ENCODE data around the gene APBA1.
"Not testable (repeated sequence)": the region's sequence is repeated elsewhere in the genome, so short reads cannot be mapped to it uniquely, and the experiment has no call there.

Gene APBA1

DNA sequence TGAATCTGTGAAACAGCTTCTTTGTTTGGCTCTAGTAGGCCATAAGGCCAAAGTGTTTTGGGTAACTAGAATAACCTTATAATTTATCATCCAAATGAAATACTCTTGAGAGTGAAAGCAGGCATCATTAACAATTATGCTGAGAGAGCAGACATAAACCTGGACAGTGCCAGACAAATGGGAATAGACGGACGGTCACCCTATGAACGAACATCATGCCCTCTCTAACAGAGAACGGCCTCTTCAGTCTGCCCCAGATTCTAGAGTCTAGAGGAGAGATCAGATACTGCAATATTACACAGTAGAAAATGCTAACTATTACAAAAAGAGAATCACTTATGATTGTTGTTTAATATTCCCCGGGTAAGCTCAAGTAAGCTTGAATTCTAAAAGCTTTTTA, 68.5 kb downstream of the APBA1 start:
- no peak for DNase-seq

DNA sequence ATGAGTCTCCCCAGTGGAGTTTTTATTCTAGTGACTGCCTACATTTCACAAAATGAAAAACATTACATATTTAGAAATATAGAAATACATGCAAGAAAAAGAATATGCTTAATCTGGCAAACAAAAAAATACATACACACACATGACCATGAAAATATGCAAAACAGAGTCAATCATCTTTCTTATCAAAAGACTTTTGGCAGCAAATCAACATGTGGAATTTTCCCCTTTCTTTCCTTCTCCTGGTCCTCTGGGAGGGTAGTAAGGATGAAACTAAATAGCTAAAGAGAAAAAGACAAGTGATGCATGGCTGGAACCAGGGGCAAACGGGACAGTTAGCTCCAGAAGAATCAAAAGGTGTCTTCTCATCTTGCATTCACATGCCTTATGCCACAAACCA, 69.4 kb downstream of the APBA1 start:
- DNase-seq = no peak

DNA sequence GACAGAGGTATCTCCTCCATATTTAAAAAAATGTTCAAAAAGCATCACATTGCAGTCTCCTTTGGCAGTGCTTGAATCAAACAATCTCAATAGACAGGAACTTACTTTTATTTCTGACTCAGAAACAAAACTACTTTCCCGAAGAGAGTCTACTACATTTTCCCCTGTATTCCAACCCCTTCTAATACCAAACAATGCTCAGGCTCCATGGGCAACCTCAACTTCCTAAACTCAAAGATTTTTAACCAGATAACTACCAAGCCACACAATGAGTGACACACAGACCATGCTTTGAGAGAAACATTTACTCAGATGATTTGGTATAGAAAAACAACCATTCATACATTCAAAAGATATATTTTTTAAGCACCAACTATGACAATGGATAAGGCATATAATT, 70.5 kb downstream of the APBA1 start:
- no peak for DNase-seq

DNA sequence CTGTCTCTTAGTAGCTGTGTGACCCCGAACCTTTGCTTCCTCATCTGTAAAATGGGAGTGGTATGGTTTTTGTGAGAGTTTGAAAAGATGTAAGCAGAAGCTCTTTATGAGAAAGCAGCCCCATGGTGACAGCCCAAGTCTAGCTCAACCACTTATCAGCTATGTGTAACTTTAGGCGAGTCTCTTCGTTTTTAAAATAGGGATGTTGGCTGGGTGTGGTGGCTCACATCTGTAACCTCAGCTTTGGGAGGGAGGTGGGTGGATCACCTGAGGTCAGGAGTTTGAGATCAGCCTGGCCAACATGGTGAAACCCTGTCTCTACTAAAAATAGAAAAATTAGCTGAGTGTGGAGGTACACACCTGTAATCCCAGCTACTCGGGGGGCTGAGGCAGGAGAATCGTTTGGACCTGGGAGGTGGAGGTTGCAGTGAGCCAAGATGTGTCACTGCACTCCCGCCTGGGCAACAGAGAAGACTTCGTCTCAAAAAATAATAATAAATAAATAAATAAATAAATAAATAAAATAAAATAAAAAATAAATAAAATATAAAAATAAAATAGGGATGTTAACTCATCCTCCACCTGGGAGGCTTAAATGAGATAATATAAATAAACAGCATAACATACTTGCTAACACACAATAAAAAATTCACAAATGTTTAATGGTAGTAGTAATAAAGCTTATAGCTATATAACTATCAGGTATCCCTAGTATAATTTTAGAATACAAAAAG, 71.7 kb downstream of the APBA1 start:
- no peak for DNase-seq

DNA sequence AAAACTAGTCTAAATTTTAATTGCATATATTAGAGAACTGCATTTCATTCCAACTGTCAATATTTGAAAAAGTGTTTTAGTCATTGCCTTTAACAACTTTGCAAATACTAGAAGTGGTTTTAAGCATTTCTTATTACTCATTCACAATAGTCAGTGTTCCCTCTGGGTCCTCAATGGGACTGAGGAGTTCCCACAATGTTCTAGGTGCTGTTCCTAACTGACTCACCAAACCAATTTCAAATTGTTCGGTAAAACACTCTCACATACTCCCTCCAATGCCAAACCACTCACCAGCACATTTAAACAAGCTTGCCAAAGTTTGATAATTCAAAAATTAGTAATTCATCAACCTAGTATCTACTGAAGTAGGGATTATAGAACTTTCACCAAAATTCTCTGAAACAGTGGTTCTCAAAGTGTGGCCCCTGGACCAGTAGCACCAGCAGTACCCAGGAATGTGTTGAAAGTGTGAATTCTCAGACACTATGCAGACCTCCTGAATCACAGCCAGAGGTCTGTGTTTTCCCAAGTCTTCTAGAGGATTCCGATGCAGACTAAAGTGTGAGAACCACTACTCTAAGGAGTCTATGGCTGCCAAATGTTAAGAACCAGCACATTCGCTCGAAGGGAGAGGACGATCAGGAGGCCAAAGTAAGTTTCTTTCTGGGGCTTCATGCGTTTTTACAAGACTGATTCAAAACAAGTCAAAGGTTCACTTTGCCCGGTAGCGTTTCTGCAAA, 72.8 kb downstream of the APBA1 start:
- no peak for DNase-seq

DNA sequence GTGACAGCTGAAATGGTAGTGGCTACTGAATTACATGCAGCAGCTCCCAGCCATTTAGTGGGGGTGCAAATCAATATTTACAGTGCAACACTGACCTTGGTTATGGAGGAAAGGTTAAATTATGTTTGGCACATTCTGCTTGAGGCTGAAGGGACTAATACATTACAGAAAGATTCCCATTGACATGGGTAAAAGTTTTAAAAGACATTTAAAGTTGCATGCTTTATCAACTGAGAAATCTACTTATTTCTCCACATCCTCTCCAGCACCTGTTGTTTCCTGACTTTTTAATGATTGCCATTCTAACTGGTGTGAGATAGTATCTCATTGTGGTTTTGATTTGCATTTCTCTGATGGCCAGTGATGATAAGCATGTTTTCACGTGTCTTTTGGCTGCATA, 75.3 kb downstream of the APBA1 start:
- DNase-seq = not testable (repeated sequence)

DNA sequence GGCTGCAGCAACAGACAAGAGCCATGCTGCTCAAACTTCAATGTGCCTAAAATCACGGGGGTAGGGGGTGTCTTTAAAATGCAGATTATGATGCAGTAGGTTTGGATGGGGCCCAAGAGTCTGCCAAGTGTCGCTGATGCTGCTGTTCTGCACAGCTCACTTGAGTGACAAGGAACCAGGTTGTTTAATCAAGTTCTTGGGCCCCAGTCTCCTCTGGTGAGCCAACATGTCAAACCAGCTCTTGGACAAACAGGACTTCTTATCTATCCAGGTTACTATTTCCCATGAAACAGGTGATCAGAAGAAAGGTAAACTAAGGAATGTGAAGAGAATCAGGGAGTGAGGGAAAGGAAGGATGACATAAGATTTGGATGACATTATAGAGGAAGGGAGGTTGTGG, 78.0 kb downstream of the APBA1 start:
- DNase-seq = no peak

DNA sequence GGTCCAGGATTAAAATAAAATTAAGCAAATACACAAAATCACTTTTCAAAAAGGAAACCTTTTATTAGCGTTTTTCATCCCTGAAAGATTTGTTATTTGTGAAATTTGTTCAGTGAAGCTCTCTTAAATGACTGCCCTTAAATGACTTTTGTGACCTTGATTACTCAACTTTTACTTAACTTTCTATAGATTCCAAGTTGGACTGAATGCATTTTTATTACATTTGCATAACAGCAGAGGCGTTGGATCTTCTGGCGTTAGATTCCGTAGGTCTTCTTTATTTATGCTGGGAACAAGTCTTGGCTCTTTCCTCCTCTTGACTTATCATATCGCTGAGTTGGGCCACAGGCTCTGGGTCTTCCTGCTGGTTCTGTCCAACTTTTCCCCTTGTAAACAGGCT, 78.4 kb downstream of the APBA1 start:
- no peak for DNase-seq

DNA sequence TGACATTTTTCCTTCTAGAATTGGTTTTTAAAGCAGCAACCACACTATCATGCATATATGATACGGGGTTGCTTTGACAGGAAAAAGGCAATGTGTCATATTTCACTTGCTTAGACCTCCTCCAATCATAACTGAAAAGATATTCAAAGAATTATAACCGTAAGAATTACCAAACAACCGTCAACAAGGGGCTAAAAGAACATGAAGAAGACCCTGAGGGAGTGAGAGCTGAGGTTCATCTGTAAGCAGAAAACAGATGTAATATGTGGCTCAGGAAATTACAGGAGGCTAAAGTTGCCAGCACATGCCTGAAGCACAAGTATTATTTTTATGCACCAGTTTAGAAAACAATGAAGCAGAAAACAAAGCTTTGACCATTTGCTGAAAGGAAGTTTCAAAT, 78.9 kb downstream of the APBA1 start:
- no peak for DNase-seq

DNA sequence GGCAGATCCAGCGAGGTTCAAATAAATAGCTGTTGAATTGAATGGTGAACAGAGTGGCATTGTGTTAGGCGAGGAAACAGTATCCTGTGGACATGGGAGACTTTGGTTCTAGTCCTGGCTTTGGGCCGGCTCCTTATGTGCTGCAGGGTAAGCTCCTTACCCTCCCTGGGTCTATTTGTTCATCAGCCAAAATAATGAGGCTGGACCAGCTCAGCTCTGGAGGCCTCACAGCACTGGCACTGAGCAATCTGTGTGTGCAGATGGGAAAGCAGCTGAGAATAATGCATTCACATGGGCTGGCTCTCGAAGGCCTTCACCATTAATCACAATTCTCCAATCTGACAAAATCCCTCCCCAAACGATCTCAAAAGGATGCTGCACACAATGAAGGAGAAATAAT, 81.9 kb downstream of the APBA1 start:
- no peak for DNase-seq

DNA sequence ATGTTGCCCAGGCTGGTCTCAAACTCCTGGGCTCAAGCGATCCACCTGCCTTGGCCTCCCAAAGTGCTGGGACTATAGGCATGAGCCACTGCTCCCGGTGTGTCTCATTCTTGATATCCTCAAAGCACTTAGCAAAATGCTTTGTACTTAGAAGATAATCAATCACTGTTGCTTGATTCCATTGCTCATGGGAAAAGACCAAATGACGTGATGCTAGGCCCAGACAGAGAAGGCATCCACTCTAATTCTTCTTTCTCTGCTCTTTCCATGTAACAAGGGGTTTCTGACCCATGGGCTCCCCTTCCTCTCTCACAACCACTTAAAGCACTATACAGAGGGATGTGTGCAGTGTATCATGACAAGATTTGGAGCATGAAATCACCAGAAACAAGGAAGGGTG, 83.0 kb downstream of the APBA1 start:
- no peak for DNase-seq

DNA sequence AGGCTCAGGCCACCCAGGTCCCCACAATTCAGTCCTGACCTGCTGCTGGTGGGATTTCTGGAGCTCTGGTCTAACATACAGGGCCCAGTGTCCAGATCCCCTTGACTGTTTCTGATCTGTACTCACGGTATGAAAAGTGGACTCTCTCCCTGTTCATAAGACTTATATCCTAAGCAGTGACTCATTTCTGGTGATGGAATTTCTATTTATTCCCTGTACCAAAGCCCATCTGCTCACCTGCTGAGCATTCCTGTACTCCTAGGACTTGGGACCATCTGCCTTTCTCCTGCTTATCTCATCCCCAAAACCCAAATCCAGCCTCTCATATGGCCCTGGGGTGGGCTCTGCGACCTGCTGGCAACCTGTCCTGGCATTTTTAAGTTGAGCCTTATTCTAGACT, 86.6 kb downstream of the APBA1 start:
- DNase-seq = no peak

DNA sequence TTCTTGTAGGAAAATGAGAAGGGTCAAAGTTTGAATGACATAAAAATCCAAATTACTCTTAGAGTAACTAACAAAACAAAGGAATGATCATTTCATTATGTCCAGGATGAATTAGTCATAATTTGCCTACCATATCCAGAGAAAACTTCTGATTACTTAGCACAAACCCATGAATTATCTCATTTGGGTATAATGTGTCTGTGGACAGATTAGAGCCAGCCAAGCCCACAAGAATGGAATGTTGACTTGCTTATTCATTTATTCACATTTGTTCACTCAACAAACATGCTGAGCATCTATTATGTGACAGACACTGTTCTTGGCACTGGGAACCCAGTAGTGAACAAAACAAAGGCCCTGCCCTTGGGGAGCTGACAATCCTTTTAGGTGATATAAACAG, 87.4 kb downstream of the APBA1 start:
- DNase-seq = no peak

DNA sequence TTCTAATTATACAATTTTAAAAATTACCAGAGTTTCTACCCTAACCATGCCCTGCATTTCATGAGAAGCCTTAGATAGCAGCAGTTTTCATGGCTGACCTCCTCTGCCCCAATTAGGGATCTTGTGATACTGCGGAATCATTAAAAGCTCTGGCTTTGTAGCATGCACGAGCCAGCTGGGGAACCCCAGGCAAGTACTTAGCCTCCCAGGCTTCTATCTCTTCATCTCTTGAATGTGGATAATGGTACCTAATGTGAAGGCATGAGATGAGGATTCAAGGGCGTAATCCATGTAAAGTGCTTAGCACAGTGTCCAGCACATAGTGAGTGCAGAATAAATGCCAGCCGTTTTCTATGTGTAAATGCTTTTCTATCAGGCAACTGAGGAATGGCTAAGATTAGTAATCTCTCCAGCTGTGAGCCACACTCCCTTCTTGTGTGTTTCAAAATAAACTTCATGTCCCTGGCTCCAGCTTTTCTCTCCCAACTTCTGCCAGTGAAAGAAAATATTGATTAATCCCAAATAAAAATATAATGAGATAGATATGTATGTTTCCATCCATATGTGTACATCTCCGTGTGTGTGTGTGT, 88.4 kb downstream of the APBA1 start:
- no peak for DNase-seq

DNA sequence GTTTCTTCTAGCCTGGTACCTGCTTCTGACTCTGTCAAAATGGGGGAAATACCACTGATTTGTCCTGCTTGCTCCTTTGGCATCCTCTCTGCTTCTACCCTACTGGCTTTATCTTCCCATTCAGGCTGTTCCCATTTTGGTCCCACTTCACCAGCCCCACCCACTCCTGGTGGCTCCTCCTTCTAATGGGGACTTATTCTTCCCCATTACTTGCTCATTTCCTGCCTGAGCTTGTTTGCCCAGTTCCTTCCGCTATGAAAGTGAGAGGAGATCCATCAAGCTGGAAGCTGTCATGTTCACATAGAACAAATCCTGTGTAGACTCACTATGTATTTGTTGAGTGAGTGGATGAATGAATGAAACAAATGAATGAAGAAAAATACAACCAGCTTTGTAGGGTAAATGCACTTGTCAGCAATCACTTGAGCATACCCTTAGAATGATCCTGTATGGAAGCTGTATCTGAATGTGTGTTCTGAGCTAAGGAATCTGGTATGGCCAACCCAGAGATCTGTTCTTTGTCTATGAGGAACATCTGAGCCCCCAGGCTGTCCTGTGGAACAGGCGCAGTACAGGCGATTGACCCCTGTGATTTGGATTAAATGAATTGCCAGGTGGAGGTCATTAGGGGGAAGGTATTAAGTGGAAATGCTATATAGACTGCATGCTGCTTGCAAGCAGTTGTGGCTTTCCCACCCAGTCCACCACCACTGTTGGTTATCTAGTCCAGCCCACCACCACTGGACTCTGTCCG, 89.5 kb downstream of the APBA1 start:
- no peak for DNase-seq

DNA sequence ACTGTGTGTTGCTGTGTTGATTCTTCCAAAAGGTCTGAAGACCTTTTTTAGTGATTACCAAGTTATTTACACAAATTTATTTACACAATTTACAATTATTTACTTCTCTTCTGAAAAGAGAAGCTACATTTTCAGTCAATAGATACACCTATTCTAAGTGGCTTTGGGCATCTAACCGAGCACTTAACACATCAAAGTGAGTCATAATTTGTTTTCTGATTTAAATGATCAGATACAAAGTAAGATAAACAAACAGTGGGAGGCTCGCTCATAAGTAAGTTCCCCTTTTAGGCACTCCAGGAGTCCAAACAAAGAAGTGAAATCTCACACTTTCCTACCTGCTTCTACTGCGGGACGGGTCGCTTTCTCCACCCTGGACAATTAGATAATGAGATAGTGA, 90.2 kb downstream of the APBA1 start:
- no peak for DNase-seq

DNA sequence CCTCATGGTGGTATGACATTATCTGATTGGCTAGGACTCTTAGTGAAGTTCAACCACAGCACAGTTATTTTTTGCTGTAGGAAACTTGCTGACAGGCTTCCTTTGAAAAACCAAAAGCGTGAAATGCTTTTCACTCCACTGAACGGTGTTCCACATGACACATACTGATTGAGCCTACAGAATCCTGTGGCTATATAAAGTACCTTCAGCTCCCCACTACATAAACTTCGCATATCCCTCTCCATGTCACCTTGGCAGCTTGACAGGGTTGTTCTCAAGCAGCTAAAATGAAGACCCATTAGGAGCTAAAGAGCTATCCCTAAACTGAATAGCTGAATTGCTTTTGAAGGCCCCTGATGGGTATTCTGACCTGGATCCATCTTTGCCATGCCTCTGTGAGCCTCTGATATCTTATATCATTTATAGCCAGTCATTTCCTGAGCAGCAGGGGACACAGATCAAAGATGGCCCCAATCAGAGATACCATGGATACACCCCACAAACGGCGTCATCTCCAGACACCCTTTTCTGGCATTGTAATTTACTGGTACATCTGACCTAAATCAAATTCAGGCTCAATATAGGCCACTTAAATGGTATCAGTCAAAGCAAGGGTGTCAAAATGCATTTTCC, 91.5 kb downstream of the APBA1 start:
- DNase-seq = no peak

DNA sequence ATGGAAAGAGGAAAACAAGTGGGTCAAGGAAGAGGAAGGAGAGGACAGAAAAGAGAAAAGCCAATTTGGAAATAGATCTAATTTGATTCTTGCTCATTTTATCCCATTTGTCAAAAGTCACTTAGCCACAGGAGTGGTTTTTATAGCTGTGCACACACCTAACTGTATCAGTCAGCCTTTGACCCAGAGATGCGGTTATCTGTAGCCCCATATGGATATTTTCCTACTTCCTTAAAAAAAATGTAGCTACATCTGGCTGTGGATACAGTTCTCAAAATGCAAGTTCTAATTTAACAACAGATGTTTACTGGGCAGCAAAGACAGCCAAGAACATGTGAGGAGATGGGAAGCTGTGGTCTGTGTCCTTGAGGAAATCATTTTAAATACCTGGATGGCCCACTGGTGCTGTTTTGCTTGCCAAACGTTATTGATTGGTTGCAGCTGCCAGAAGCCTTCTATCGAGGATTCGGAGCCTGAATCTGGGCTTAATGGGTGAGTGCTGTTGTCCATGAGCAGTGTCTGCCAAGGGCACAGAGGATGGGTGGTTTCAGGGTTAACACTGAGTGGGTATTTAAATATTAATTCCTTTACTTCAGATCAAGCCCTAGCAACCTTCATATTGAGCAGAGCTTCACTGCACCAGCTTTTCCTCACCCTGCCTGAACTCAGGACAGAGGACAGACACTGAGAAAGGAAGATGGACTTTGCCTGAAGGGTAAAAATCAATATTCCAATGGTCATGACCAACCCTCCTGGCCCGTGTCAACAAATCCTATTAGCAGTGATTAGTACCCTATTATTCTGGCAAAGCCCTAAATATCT, 92.2 kb downstream of the APBA1 start:
- no peak for DNase-seq

DNA sequence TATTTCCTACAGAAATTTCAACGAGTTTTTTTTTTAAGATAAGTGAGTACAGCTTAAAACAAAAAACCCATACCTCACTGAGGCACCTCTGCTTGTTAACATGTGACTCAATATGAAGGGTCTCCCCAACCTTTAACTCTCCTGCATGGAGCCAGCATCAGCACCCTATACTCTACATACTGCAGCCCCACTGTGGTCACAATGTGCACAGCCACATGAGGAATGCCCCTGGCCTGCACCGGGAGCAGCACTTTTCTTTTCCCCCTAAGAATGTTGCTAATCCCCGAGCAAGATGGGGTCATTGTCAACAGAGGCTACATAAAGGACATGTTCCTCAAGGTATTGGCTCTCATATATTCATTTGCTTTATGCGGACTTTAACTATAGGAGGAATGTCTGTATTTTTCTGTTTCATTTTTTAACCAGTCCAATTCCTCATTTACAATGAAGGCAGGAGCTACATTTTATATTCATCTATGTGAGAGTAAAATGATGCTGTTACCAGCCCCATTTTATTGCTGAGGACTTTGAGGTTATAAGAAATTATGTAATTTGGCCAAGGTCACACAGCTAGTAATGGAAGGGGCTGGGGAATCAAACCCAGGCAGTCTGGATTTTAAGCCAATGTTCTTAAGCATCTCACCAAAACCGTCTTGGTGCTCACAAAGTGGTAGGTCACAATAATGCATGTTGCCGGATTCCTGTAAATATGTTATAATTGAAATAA, 93.0 kb downstream of the APBA1 start:
- DNase-seq = no peak

DNA sequence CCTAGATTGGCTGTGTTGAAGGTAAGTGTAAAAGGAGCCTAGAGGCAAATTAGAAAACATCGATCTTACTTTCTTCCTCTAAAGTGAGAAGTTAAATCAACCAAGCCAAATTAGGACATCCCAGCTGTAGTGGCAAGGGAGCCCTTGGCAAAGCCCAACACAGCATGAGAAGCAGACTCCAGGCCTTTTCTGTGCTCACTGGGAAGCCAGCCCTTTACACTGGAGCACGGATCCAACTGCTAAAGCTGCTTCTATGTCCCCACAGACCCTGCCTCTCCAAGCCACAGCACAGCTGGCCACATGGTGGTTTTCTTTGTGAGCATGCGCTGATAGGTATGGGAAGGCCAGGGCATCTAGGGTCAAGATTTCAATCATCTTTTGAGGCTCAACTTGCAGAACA, 94.1 kb downstream of the APBA1 start:
- no peak for DNase-seq

DNA sequence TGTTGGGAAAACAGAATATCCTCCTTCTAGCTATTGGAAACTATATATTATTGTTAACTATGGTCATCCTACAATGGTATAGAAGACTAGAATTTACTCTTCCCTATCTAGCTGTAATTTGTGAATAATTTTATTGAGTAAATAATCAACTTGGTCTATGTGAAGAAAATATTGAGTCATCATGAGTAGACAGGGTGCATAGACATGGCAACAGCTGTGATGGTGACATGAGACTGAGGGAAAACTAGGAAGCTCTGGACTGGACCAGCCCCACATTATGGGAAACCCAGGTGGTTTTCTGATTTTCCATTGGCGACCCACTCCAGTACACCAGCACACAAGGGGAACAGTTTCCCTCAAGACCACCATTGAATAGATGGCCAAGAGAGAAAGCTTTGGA, 95.0 kb downstream of the APBA1 start:
- no peak for DNase-seq

DNA sequence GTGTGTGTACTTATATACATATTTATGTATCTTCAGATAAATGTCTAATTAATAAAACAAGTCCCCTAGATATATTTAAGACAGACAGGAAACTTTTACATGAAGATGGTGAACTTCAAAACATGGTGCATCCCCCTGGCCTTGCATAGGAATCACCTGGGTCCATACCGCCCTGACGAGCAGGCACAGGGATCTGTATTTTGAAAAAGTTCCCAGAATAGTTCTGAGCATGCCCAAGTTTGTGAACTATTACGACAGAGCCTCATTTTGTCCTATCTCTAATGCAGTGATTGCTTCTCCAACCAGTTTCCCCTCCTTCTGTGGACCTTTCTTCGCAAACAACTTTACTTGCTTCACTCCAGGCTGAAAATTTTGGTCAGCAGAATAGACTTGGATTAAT, 98.1 kb downstream of the APBA1 start:
- no peak for DNase-seq
